NOMO-1 treated with dmso at 0.1 percent for 144 hours (cell line): Measurements from ENCODE around the gene PRRC1.

ENCODE experiments used
- DNase-seq: peaks from one replicate; lab custom pipeline; 2025; ENCODE audit not compliant: unreplicated experiment; lab: John Stamatoyannopoulos, UW

Gene PRRC1

GRCh38 chr5:127602896-127603844 is 85.7 kb downstream of the PRRC1 start:
- no peak for DNase-seq
